ENCODE results near the gene CEP290.
"Not testable (repeated sequence)": the region's sequence is repeated elsewhere in the genome, so short reads cannot be mapped to it uniquely, and the experiment has no call there.

The CEP290 gene

DNA sequence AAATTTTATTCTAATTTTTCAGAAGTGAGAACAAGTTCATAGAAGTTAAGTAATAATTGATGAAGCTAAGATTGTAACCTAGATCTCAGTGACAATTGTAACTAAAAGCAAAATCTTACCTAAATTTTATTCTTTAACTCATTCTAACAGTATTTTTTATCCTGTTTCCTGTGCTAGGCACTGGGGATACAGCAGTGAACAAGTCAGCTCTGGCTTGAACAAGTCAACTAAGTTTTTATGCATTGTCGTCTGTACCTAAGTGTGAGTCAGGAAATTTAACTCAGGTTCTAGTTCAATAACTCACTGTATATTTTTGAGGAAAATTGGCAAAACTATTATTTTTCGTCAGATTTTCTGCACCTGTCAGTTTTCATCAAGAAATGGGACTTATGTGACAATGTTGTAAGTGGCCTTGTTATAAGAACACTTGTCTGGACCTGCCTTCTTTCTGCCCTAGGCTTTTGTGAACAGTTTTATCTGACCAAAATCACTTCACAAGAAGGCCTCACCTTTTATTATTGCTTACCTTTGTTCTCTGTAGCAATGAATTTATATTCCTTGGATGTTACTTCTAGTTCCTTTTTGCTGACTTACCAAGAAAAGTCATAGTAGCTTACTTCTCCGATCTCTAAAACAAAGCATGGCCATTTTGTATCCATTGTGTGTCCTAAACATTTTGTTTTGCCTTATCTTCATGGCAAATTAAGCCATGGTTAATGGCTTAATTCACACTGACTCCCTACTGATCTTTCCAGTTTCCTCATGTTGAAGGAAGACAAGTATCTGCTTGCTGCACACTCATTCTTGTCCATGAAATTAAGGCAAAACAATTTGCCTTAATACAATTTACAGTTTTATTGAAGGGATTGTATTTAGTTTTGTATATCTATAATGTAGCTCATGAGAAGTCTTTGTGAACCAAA, 2.9 kb upstream of the CEP290 start:
- no peak for FAIRE-seq
- DNase-seq (ENCODE audit: low spot score) = no peak

DNA sequence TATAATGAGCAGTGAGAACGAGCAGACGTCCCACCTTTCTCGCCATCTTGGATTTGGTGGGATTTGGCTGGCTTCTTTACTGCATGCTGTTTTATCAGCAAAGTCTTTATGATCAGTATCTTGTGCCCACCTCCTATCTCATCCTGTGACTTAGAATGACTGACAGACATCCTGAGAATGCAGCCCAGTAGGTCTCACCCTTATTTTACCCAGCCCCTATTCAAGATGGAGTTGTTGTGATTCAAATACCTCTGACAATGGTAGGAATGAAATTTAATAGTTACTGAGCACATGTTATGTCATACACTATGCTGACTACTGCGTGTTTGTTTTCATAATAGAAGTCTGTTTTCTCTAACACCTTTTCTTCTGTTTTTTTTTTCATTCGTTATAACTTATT, 2.1 kb upstream of the CEP290 start:
- DNase-seq (ENCODE audit: low spot score) = no peak
- FAIRE-seq = no peak

DNA sequence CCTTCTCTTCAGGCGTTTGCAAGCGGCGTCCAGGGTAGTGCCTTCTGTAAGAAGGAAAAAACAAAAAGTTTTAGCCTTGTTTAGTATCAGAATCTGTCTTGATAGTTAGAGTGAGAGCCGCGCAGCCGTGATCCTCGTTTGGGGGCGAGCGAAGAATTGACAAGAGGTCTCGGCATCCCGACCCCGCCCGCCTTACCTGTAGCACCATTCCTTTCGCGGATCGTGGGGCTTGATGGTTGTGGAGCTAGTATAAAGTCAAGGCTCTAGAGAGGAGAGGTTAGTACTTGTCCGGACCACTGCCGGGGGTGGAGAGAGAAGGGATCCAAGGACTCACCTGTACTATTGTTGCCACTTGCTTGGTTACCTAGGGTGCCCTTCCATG, 713 bp upstream of the CEP290 start:
- FAIRE-seq (no peak), DNase-seq (ENCODE audit: low spot score) (no peak)

DNA sequence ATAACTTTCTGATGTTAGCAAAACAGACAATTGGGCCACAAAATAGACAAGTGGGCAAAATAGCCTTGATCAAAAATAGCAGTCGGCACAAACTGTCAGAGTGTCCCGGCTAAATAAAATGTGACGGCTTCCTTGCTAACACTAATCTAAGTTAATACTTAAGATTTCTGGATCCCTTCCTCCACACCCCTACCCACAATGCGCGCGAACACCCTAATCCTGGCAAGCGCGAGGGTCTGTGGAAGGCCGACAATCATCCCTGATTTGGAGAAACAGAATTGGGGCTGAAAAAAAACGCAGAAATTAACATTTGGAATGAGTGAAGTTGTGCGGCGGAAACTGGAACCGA, 489 bp downstream of the CEP290 start:
- FAIRE-seq (no peak), DNase-seq (ENCODE audit: low spot score) (no peak)

DNA sequence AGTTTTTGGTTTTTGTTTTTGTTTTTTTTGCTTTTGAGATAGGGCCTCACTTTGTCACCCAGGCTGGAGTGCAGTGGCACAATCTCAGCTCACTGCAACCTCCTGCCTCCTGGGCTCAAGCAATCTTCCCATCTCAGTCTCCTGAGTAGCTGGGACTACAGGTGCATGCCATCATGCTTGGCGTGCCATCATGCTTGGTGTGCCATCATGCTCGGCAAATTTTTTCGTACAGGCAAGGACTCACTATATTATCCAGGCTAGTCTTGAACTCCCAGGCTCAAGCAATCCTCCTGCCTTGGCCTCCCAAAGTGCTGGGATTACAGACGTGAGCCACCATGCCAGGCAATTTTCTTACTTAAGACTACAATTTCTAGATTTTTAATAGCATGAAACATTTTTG, 2.2 kb downstream of the CEP290 start:
- not testable (repeated sequence) for FAIRE-seq; DNase-seq (ENCODE audit: low spot score)

DNA sequence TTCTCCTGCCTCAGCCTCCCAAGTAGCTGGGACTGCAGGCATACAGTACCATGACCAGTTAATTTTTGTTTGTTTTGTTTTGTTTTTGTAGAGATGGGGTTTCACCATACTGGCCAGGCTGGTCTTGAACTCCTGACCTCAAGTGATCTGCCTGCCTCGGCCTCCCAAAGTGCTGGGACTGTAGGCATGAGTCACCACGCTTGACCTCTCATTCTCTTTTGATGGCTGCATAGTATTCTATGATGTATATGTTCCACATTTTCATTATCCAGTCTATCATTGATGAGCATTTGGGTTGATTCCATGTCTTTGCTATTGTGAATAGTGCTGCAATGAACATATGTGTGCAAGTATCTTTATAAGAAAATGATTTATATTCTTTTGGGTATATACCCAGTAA, 8.7 kb downstream of the CEP290 start:
- DNase-seq (ENCODE audit: low spot score); FAIRE-seq: not testable (repeated sequence)

DNA sequence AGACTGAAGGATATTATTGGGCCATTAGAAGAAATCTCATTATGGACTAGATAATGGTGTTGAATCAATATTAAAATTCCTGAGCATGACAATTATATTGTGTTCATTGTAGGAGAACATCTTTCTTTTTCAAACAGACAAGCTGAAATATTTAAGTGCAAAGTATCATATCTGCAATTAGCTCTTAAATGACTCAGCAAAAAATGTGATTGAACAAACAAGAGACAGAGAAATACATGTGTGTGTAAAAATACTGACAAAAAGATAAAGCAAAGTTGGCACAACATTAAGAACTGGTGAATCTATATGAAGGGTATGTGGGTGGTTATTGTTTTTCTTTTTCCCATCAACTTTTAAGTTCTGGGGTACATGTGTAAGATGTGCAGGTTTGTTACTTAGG, 9.5 kb downstream of the CEP290 start:
- DNase-seq (ENCODE audit: low spot score) (no peak), FAIRE-seq (no peak)

DNA sequence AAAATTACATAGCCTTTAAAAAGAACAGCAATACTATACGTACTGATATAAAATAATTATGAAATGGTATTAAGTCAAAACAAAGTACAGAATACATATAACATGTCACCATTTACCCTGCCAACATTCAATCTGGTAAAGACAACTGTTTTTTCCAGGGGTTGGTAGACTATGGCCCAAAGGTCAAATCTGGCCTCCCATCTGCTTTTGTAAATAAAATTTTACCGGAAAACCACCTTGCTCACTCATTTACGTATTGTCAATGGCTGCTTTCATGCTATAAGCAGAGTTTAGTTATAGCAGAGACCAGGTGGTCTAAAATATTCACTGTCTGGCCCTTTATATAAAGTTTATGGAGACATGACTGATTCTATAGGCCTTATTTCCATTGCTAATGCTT, 14.0 kb downstream of the CEP290 start:
- FAIRE-seq (no peak), DNase-seq (ENCODE audit: low spot score) (no peak)

DNA sequence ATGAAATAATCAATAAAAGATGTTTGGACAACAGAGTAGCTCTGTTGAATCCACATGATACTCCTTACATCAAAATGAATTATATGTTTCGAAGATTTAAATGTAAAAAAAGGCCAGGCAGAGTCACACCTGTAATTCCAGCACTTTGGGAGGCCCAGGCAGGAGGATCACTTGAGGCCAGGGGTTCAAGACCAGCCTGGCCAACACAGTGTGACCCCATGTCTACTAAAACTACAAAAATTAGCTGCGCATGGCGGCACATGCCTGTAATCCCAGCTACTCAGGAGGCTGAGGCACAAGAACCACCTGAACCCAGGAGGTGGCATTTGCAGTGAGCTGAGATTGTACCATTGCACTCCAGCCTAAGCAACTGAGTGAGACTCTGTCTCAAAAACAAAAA, 14.8 kb downstream of the CEP290 start:
- DNase-seq (ENCODE audit: low spot score) (no peak), FAIRE-seq (no peak)

DNA sequence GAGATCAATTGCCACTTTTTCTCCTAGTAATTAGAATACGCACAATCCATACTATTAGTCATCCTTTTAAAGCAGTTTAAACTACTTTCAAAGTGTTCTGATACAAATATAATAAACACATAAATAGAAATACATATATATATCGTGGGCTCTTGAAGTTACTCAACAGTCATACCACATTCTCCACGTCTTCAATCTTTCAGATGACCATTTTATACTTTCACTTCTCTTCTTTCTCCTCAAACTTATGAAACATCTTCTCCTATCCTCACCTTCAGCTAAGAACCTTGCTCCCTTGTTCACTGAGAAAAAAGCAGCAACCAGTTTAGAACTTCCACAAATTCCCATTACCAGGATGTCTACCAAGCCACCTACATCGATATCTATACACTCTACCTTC, 19.2 kb downstream of the CEP290 start:
- FAIRE-seq = no peak
- DNase-seq (ENCODE audit: low spot score) = no peak

DNA sequence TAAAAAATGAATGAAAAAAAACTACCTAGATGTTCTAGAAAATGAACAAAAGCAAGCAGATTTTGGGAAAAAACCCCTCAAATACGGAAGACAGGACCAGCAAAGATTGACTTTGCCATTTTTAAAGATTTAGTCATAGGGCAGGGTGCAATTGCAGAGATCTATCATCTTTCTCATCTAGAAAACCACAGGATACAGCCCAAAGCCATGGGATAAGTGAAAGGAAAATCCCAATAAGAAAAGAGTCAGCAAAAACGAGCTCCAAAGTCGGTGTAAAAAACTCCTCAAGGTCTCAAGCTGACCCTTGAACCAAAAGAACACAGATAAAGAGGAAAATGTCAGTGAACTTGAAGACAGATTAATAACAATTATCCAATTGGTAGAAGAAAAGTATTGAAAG, 28.0 kb downstream of the CEP290 start:
- DNase-seq (ENCODE audit: low spot score) = no peak
- FAIRE-seq = no peak

DNA sequence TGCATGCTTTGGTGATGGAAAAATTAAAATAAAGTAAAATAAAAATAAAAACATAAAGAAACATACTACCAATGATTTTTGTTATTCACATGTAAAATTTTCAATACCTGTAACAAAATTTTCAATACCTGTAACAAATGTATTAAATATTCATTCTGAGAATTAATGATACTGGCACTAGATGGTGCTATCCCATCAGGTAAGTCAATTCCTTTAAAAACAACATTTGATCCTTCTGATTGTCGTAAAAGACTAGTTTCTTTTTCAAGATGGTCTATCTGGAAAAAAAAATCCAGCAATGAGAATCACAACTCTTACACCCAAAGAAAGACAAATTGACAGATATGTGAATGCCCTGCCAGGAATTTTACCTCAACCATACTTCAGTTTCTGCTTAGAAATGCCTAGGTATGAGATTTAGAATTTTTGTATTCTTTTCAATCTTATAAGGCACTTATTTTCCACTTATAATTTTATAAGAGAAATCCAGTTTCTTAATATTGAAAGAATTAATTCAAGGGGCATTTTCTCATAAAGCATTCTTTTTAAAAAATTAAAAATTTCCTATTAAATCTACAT, 30.7 kb downstream of the CEP290 start:
- FAIRE-seq = peak; percentile 81
- peak; percentile 47 for DNase-seq (ENCODE audit: low spot score)

DNA sequence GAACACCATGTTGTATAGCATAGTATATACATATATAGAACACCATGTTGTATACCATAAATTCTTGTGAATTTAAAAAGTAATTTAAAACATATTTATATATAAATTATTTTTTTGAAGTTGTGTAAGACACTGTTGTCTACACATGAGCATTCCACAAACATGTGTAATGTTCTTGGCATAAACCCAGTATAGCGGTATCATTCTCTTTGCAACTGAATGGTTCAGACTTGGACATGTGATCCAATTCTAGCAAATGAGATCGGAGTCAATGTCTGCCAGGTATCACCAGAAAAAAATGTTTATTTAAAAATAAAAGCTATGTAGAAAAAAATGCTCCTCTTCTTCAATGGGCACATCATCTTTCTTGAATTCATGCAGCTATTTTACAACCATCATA, 33.9 kb downstream of the CEP290 start:
- FAIRE-seq (no peak), DNase-seq (ENCODE audit: low spot score) (no peak)

DNA sequence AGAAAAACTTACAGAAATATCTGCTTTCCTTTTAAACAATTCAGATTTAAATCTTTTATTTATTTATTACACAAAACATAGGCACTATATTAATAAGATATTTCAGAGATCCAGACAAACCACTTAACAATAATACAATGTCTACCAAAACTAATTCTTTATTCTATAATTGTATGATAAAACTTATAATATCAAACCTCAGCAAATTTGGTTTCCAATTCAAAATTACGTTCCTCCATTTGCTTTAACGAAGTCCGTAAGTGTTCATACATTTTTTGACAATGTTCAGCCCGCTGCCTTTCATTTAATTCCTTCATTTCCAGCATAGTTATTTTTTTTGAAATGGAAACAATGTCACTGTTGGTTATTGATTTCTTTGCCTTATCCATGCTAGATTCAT, 48.3 kb downstream of the CEP290 start:
- DNase-seq (ENCODE audit: low spot score) (no peak), FAIRE-seq (no peak)

DNA sequence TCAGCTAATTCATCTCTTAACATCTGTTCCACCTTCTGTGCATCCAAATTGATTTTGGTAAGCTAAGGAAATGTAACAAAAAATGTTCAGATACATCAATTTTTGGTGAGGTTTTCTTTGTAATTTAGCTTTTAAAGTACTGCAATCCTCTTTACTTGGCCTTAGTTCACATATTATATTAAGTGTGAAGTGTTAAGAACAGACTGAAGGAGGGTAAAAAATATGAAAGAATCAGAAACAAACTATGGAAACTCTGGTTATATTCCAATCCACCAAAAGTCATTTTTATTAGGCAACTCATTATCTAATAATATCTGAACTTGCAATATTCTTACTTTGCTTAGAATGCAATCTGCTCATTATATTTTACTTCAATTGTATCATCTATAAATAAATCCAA, 49.1 kb downstream of the CEP290 start:
- FAIRE-seq (no peak), DNase-seq (ENCODE audit: low spot score) (no peak)

DNA sequence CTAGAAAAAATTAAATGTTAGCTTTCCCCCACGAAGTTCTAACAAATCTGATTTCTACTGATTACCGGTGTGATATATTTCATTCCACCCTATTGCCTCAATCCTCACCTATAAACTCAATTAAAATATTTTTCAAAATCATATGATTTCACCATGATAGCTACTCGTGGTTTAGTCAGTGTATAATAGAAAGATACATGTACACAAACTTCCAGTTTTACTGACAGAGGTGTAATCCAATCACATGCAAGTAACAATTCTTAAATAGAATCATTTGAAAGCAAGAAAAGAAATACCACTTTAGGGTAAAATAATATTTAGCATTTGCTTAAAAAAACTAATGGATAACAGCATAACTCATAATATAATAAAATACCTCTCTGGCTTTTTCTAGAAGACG, 57.7 kb downstream of the CEP290 start:
- DNase-seq (ENCODE audit: low spot score) (no peak), FAIRE-seq (no peak)

DNA sequence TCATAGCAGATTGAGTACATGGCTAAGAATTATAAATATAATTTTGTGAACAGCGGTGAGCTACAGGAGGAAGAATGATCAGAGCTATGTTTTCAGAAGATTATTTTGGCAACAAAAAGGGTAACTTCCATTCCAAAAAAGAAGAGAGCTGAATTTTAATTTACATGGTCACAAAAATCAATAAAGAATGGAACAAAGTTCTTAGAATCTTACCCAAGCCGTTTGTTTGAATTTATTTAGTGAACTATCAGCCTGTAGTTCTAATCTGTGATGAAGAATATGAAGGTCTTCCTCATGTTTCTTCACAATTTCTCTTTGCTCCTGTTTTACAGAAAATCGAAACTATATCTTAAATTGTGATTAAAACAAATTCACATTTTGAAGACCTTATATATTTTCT, 58.3 kb downstream of the CEP290 start:
- no peak for FAIRE-seq

DNA sequence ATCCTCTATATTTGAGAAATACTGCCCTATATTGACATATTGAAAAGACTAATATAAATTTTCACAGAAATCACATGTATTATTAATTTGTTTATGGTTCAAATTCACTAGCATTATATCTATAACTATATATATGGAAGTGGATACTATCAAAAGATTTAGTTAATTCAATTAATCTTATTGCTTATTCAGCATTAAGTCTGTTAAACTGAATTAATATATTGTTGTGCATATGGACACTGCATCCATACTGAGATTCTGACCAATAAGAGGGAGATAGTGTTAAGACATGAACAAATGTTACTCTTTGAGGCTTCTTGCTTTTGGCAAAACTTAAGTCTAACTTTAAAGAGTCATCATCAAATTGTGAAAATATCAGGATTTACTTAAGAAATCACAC, 60.6 kb downstream of the CEP290 start:
- FAIRE-seq = no peak
- no peak for DNase-seq (ENCODE audit: low spot score)

More for the DNA sequence above, 58.3 kb downstream of the CEP290 start:
- DNase-seq (ENCODE audit: low spot score) = no peak

DNA sequence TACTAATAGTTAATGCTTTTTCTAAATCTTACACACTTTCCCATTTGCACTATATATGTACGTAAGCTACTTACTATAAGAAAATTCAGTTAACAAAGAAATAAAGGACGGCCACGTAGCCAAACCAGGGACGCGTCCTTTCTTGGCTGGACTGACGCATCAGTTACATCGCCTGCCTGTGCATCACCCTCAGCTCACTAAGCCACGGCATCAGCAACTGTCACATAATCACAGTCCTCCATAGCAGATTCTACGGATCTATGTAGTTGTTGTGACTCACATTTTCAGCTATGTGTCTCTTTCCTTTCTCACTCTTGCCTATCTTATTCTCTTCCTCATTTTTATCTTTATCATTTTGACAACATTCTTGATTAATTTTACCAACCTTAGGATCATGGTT, 74.6 kb downstream of the CEP290 start:
- FAIRE-seq (no peak), DNase-seq (ENCODE audit: low spot score) (no peak)

DNA sequence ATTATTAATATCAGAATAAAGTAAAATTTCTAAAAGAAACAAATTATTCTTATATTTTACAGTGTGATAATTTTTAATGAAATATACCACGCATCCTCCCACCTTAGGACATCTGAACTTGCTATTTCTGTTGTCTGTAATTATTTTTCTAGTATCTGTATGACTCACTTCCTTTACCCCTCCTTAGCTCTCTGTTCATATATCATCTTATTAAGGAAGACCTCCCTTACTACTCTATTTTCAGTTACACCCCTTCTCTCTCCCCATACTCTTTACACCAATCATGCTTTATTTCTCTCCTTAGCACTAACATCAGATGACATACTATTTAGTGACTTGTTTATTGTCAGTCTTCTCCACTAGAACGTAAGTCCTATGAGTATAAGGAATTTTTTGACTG, 78.5 kb downstream of the CEP290 start:
- FAIRE-seq = peak; percentile 8
- DNase-seq (ENCODE audit: low spot score) = no peak

DNA sequence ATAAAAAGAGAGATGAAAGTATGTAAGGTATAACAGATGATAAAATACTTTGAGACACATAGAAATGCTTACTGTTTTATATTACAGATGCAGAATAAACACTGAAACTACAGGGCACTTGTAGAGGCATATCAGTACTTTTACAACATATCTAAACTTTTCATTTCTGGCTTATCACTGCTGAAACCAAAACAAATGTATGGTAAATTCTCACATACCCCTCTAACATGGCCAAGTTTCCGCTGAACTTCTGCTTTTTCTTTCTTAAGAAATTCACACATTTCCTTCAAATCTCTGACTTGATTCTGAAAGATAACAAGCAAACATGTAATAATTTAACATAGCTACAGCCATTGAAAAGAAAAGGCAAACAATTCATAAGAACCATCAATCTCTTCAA, 79.4 kb downstream of the CEP290 start:
- no peak for DNase-seq (ENCODE audit: low spot score)
- no peak for FAIRE-seq

DNA sequence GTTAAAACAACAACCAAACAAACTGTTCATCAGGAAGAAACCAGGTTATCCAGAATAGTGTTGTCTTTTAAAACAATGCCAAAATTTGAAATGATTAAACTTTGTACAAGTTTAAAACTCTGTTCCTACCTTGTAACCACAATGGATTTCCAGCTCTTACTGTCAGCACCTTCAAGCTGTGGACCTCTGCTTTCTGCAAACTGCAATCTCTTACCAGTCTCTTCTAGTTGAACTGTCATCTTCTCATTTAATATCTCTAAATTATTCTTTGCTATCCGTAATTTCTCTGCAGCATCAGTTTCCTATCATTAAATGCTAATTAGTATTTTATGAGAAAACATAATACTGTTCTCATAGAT, 83.2 kb downstream of the CEP290 start:
- DNase-seq (ENCODE audit: low spot score) = no peak
- FAIRE-seq = no peak

DNA sequence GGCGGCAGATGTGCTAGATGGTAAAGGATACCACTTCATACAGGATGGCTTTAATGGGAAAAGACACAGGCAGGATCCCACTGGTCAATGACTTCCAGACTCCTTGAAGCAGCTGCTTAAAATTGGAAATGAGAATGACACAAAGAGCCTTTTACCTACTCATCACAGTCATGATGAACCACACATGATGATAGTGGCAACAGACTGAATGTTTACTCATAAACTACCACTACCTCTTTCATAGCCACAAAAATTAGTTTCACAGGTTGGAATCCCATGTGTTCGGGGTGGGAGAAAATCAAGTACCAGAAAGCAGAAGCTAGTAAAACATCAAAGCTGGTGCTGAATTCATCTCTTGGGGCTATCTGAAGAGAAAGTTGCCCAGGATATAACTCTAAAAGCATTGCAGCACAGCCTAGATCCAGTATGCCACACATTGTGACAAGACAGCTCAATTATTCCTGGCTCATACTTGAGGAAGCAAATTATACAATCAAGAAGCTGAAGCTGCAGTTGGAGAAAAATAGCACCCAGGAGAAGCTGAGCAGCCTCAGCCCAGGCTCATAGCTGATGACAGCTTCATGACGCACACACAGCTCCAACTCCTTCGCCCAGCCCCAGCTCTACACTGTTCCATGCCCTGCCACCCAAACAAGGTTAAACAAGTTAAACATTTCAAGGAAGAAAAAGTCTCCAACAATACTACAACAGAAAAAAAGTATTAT, 83.7 kb downstream of the CEP290 start:
- DNase-seq (ENCODE audit: low spot score) (peak; percentile 80), FAIRE-seq (peak; percentile 93)
